DMS 273 (cell line): ENCODE measurements around the gene TMEM229B.

Experiments
- DNase-seq: peaks from one replicate; lab custom pipeline; 2025; ENCODE audit not compliant: unreplicated experiment; lab: John Stamatoyannopoulos, UW

Gene TMEM229B

GRCh38 chr14:67490196-67490595, 1.7 kb upstream of the TMEM229B start:
- peak; percentile 30 for DNase-seq

DNA sequence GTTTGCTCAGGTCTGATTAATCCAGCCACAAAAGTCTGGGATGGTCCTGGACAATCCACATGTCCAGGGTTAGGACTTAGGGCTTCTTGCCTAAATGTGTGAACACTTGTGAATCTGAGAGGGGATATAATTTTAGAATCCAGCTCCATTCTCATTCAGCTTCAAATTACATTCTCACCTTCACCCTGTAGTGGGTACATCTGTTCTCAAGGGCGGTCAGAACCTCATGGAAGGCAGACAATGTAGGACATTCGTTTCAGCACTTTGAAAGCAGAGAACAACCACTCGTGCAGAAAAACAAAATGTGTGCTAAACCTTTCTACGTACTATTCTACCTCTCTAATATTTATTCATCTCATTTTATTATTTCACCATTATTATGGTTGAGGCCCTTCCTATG, 1.2 kb downstream of the TMEM229B start:
- DNase-seq: no peak

- DNase-seq: peak; percentile 21
These were observed 1.6 kb downstream of the TMEM229B start for GRCh38 chr14:67486890-67487289.

DNA sequence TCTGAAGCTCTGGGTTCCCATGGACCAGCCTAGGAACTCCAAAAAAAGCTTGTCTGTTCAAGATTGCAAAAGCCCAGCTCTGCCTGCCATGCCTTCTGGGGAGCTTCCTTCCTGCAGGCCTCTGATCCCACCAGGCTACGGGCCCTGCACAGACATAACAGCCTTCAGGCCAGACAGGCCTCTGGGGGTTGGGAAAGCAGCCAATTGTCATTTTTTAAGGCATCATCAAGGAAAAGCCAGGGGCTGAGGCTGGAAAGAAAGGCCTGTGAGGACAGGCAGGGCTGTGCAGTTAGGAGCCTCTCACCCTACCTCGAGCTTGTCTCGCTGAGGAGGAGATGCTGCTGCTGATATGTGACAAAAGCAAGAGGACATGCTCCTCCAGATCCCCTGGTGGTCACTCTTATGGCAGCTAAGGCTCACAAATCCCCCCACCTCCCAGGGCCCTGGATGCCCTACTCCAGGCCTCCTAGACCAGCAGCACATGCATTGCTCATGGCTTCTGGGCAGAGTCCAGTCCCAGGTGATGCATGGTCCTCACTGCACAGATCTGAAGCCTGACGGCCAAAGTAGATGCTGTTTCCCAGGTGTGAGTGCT, 2.9 kb downstream of the TMEM229B start:
- no peak for DNase-seq

GRCh38 chr14:67483579-67484285, 4.8 kb downstream of the TMEM229B start:
- DNase-seq: no peak

DNA sequence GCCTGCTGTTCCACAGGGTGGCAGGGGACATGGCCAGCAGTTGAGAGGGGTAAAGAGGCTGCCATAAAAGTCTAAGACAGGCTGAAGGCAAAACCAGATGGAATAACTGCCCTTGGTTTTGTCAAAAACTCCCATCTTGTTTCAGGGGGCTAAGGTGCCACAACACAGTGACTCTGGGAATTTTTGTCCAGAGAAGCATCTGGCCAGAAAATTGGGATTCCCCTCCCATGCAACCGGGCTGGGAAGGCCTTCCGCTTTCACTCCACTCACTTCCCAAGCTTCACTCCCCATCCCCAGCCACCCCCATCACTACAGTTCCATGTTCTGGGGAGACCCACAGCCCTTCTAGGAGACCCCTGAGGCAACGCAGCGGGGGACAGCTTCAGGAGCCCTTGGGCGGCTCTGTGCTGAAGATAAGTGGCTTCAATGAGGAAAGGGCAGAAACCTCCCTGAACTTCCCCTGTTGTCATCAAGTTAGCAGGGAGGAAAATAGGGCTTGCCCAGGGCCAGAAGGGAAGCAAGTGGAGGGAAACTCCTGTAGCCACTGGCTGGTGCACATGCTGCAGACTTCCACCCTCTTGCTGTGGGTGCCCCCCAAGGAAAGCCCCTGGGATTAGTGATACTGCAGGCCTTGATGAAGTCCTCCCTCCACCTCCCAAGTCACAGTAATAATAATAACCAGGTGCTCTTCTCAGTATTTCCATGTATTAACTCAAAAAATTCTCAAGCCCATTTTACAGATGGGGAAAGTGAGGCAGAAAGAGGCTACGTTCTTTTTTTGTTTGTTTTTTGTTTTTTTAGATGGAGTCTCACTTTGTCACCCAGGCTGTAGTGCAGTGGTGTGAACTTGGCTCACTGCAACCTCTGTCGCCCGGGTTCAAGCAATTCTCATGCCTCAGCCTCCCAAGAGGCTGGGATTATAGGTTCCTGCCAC, 6.0 kb downstream of the TMEM229B start:
- DNase-seq: no peak

DNA sequence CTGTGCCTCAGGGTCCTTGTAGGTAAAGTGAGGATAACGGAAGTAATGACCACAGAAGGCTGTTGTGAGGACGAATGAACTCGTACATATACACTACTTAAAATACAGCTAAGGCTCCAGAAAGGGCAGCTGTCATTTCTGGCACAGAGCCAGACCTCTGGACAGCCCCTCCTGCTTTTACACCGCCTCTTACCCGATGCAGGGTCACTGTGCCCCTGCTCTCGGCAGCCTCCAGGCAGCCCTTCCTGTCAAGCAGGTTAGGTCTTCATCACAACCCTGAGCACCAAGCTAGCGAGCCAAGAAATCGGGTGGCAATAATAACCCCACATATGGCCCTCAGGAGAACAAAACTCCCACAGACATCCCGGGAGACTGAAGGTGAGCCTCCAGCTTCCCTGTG, 8.5 kb downstream of the TMEM229B start:
- peak; percentile 89 for DNase-seq

- no peak for DNase-seq
These were observed 9.8 kb downstream of the TMEM229B start for GRCh38 chr14:67478800-67479084.

- peak; percentile 80 for DNase-seq
These were observed 10.4 kb downstream of the TMEM229B start for GRCh38 chr14:67477926-67478799.

- no peak for DNase-seq
These were observed 14.2 kb downstream of the TMEM229B start for GRCh38 chr14:67474366-67474765.

- DNase-seq: no peak
These were observed 15.0 kb downstream of the TMEM229B start for GRCh38 chr14:67473290-67474082.

GRCh38 chr14:67472726-67473125, 15.8 kb downstream of the TMEM229B start:
- no peak for DNase-seq

DNA sequence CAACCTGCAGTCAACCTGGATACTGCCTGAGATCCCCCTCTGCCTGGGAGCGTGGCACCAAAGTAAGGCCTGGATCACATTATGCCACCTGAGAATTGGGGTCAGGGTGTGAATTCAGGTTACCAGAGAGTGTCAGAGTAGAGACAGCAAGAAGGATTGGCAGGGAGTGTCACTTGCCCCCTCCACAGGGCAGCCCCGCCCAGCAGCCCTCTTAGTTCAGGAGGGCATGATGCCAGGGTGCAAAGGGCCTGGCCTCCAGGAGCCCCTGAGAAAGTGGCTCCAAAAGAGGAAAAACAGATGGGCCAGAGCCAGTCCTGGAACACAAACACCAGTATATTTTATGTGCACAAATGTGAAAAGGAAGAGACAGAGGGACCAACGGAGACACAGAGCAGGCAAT, 18.6 kb downstream of the TMEM229B start:
- DNase-seq: no peak

DNA sequence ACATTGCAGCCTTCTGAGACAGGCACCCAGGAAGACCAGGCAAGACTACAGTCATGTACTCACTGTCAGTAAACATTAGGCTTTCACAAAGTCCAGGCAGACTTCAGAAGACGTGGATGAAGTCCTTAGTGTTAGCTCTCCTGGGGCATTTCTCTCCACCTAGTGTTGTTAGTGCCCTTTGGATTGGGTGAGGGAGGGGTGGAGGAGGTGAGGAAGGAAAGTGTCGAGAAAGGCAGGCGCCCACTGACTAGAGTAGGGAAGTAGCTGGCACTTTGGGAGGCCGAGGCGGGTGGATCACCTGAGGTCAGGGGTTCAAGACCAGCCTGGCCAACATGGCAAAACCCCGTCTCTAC, 20.2 kb downstream of the TMEM229B start:
- no peak for DNase-seq

GRCh38 chr14:67467134-67467533, 21.4 kb downstream of the TMEM229B start:
- no peak for DNase-seq

DNA sequence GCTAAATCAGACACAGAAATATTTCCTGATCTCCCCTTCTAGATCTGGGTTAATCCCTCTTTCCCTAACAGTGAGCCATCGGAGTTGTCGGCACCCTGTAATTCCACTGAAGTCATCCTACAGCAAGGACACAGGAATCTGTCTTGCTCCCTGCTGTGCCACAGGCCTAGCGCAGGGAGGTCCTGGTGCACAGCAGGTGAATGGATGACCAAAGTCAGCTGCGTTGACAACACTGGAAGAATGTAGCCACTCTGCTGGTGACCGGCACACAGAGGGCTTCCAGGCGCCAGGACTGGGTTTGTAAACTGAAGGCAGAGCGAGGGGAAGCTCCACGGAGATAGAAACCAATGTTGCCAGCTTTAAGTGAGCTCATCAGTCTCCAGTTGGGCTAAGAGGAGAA, 23.6 kb downstream of the TMEM229B start:
- no peak for DNase-seq

DNA sequence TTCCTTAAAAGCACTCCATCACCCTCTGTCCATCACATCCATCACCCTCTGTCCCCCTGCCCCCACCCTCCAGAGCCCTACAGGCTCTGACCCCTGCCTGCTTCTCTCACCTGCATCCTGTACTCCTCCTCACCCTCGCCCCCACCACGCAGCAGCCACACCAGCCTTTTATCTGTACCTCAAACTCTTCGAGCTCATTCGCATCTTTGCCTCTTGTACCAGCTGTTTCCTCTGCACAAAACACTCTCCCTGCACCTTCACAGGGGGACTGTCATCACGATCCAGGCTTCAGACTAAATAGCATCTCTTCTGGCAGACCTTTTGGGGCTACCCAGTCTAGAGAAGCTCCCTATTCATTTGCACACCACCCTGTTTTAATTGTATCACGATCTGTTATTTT, 24.1 kb downstream of the TMEM229B start:
- DNase-seq: no peak

GRCh38 chr14:67463900-67464299, 24.6 kb downstream of the TMEM229B start:
- no peak for DNase-seq

GRCh38 chr14:67461996-67462395, 26.5 kb downstream of the TMEM229B start:
- no peak for DNase-seq

GRCh38 chr14:67461341-67461985, 27.1 kb downstream of the TMEM229B start:
- DNase-seq: peak; percentile 44
